Neutrophil (primary cell): Measurements from ENCODE around the gene COG7.

Experiments
- H3K27ac ChIP-seq: fragments of 200-600 bp; sonication (generic); 2 replicates; pipeline ENCODE4 v1.5.1; 2016; ENCODE audit warnings: mild to moderate bottlenecking, moderate library complexity
- H3K27me3 ChIP-seq: fragments of 200-600 bp; sonication (generic); 2 replicates; pipeline ENCODE4 v1.6.0; 2016; ENCODE audit warnings: mild to moderate bottlenecking
- H3K36me3 ChIP-seq: fragments of 200-600 bp; sonication (generic); 2 replicates; pipeline ENCODE4 v1.5.1; 2017
- H3K4me1 ChIP-seq, 2 experiments: fragments of 200-600 bp in 1 of 2; sonication (generic) in 1 of 2; 1 replicate in 1 of 2; 2 replicates in 1 of 2; pipeline versions ENCODE4 v1.5.1 to v1.6.1; 2013 to 2016; ENCODE audit warnings: low read depth in 1 of 2, low read length in 1 of 2, mild to moderate bottlenecking in 1 of 2, moderate library complexity in 1 of 2; ENCODE audit not compliant: control insufficient read depth in 1 of 2, insufficient read depth in 1 of 2
- H3K4me3 ChIP-seq, 2 experiments: fragments of 200-600 bp in 1 of 2; sonication (generic) in 1 of 2; 1 replicate in 1 of 2; 2 replicates in 1 of 2; pipeline ENCODE4 v1.5.1; 2013 to 2016; ENCODE audit warnings: low read depth in 1 of 2, low read length in 1 of 2, mild to moderate bottlenecking in 1 of 2, moderate library complexity in 1 of 2
- H3K9me3 ChIP-seq: fragments of 200-600 bp; sonication (generic); 2 replicates; pipeline ENCODE4 v1.5.1; 2016
- TF ChIP-seq, protein P1 (sequence below): fragments of 200-600 bp; sonication (generic); IDR thresholded peaks from 2 replicates; pipeline ENCODE4 v1.5.1; 2016; ENCODE audit warnings: antibody characterized with exemption

Gene COG7

GRCh38 chr16:23359092-23359760 is 93.8 kb downstream of the COG7 start:
- TF ChIP-seq, protein P1, sequence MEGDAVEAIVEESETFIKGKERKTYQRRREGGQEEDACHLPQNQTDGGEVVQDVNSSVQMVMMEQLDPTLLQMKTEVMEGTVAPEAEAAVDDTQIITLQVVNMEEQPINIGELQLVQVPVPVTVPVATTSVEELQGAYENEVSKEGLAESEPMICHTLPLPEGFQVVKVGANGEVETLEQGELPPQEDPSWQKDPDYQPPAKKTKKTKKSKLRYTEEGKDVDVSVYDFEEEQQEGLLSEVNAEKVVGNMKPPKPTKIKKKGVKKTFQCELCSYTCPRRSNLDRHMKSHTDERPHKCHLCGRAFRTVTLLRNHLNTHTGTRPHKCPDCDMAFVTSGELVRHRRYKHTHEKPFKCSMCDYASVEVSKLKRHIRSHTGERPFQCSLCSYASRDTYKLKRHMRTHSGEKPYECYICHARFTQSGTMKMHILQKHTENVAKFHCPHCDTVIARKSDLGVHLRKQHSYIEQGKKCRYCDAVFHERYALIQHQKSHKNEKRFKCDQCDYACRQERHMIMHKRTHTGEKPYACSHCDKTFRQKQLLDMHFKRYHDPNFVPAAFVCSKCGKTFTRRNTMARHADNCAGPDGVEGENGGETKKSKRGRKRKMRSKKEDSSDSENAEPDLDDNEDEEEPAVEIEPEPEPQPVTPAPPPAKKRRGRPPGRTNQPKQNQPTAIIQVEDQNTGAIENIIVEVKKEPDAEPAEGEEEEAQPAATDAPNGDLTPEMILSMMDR, result no peak

GRCh38 chr16:23357761-23358290 is 95.2 kb downstream of the COG7 start:
- TF ChIP-seq, protein P1, result no peak
- Histone ChIP-seq H3K36me3 (no peaks in the 10 kb centered on the region), H3K27ac (no peak overlapping the region), H3K27me3 (no peaks in the 10 kb centered on the region), H3K4me3 (no peak overlapping the region), H3K4me1 (no peaks in the 10 kb centered on the region), H3K9me3 (no peaks in the 10 kb centered on the region)

More at GRCh38 chr16:23359092-23359760, 93.8 kb downstream of the COG7 start:
- Histone ChIP-seq H3K36me3 (no peaks in the 10 kb centered on the region), H3K27me3 (peaks cover 5% of the 10 kb centered on the region), H3K4me1 (no peaks in the 10 kb centered on the region), H3K27ac (no peak overlapping the region), H3K4me3 (no peak overlapping the region), H3K9me3 (no peaks in the 10 kb centered on the region)

DNA sequence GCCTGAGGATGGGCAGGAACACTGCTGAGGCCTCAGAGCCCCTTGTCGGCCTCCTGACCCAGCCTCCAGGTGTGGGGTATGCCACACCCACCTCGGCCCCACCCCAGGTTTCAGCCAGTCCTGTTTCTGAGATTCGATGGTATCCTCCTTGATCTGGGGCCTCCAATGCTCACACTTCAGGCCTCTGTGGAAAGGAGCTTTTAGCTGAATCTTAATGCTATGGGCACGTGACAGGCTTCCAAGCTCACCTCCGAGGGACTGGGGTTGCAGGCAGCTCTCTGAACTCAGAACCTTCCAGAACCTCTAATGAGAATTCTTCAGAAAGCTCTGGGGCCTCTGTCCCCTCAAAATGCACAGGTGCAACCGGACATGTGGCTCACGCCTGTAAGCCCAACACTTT is 96.0 kb downstream of the COG7 start:
- Histone ChIP-seq H3K27ac (no peak overlapping the region), H3K27me3 (no peaks in the 10 kb centered on the region), H3K9me3 (no peaks in the 10 kb centered on the region), H3K36me3 (no peaks in the 10 kb centered on the region), H3K4me3 (no peak overlapping the region), H3K4me1 (no peaks in the 10 kb centered on the region)
- TF ChIP-seq, protein P1, result no peak

GRCh38 chr16:23355106-23355670 is 97.8 kb downstream of the COG7 start:
- Histone ChIP-seq H3K27me3 (no peaks in the 10 kb centered on the region), H3K4me1 (no peaks in the 10 kb centered on the region), H3K4me3 (no peak overlapping the region), H3K36me3 (no peaks in the 10 kb centered on the region), H3K27ac (no peak overlapping the region), H3K9me3 (no peaks in the 10 kb centered on the region)
- TF ChIP-seq, protein P1, result no peak

- TF ChIP-seq, protein P1, result no peak
- Histone ChIP-seq H3K36me3 (no peaks in the 10 kb centered on the region), H3K4me1 (no peaks in the 10 kb centered on the region), H3K27ac (no peak overlapping the region), H3K9me3 (no peaks in the 10 kb centered on the region), H3K4me3 (no peak overlapping the region), H3K27me3 (no peaks in the 10 kb centered on the region)
These were observed 98.7 kb downstream of the COG7 start for GRCh38 chr16:23354246-23354645.
